Common myeloid progenitor, CD34-positive (primary cell): Measurements from ENCODE around the gene CARD9.
A peak's percentile ranks its signal among the peaks of the same experiment; 100 is the strongest.

Experiments used
- CTCF ChIA-PET: fragments of 350-600 bp; sonication (Branson Sonifier 250); formaldehyde crosslinking; loops from one replicate; lab custom pipeline; 2021; ENCODE audit warnings: antibody characterized with exemption; lab: Charles Lee
- POLR2A ChIA-PET: fragments of 350-600 bp; sonication (Branson Sonifier 250); formaldehyde crosslinking; loops from one replicate; lab custom pipeline; 2021; ENCODE audit warnings: antibody characterized with exemption; lab: Charles Lee
- DNase-seq, 3 donors: peaks; one replicate each; pipeline versions ENCODE4 v3.0.0 to v3.0.0-alpha.2; 2013
- H3K27ac ChIP-seq, 2 experiments: 1 replicate in 1 of 2; 2 replicates in 1 of 2; pipeline ENCODE4 v1.7.0; 2013; ENCODE audit warnings: inconsistent platforms in 2 of 2, low read length in 2 of 2, mild to moderate bottlenecking in 2 of 2, low read depth in 1 of 2, moderate library complexity in 1 of 2; ENCODE audit not compliant: severe bottlenecking in 2 of 2, insufficient read depth in 1 of 2, poor library complexity in 1 of 2
- H3K27me3 ChIP-seq, 5 experiments: replicated peaks in 2 of 5; 1 replicate in 3 of 5; 2 replicates in 2 of 5; pipeline versions ENCODE4 v1.6.1 to v1.7.0; 2013; ENCODE audit warnings: low read length in 4 of 5, mild to moderate bottlenecking in 2 of 5, moderate library complexity in 2 of 5, inconsistent platforms in 1 of 5; ENCODE audit not compliant: insufficient read depth in 5 of 5, control insufficient read depth in 4 of 5
- H3K36me3 ChIP-seq, 4 experiments: 1 replicate in 2 of 4; 2 replicates in 2 of 4; pipeline versions ENCODE4 v1.6.1 to v1.7.0; 2013; ENCODE audit warnings: low read length in 3 of 4, control low read depth in 1 of 4, mild to moderate bottlenecking in 1 of 4; ENCODE audit not compliant: control insufficient read depth in 4 of 4, insufficient read depth in 4 of 4
- H3K4me1 ChIP-seq, 4 experiments: 1 replicate in 3 of 4; 2 replicates in 1 of 4; pipeline versions ENCODE4 v1.6.1 to v1.7.1; 2013; ENCODE audit warnings: low read length in 3 of 4, mild to moderate bottlenecking in 3 of 4, control low read depth in 1 of 4, inconsistent platforms in 1 of 4, moderate library complexity in 1 of 4; ENCODE audit not compliant: control insufficient read depth in 4 of 4, insufficient read depth in 4 of 4; ENCODE audit errors: control extremely low read depth in 1 of 4
- H3K4me3 ChIP-seq, 7 experiments: 1 replicate in 4 of 7; 2 replicates in 3 of 7; pipeline versions ENCODE4 v1.5.1 to v1.7.0; 2013; ENCODE audit warnings: mild to moderate bottlenecking in 7 of 7, low read length in 6 of 7, moderate library complexity in 6 of 7, inconsistent platforms in 2 of 7, low read depth in 2 of 7, control low read depth in 1 of 7; ENCODE audit not compliant: insufficient read depth in 4 of 7, control insufficient read depth in 1 of 7; ENCODE audit errors: extremely low read depth in 1 of 7
- H3K9me3 ChIP-seq, 5 experiments: 1 replicate in 4 of 5; 2 replicates in 1 of 5; pipeline versions ENCODE4 v1.6.1 to v1.7.1; 2013; ENCODE audit warnings: low read length in 4 of 5, mild to moderate bottlenecking in 2 of 5, inconsistent platforms in 1 of 5, low read depth in 1 of 5, moderate library complexity in 1 of 5; ENCODE audit not compliant: control insufficient read depth in 4 of 5, insufficient read depth in 2 of 5; ENCODE audit errors: control extremely low read depth in 1 of 5
- WGBS: methylation state at CpG from one replicate; pipeline ENCODE4 v1.1.5; 2013; ENCODE audit not compliant: insufficient coverage; 5-methylcytosine and 5-hydroxymethylcytosine counted together

Gene CARD9

DNA sequence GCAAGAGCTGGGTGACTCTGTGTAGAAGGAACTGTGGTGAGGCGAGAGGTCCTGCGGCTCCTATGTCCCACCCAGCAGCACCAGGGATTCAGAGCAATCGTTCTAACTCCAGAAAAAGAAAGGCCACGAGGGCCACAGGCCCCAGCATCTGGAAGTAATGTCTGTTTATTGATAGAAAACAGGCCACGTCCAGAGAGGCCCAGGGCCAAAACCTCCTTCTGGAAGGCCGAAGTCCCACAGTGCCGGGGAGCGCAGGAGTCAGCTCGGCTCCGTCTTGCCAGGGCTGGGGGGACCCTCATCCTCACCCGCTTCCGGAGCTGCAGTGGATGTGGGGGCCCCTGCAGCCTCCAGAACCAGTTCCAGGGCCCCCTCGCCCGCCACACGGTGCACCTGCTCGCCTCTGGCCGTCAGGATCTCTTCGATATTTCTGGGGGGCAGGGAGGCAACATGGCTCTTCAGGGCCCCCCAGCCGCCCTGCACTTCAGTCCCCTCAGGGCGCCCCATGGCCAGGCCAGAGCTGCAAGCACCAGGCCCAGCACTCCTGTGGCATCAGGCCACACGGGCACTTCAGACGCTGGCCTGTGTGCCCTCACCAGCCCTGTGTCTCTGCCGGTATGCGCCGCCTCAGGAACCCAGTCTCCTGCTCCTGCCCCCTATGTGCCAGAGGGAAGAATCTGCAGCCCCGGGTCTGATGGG, 11.6 kb downstream of the CARD9 start:
- no peak for DNase-seq
- WGBS = 96% methylated on average over 21 of the region's 26 CpGs
- ChIA-PET CTCF (interaction anchor here (1.6 to 4.5 kb wide), 5 partner anchors 8 to 49 kb away, joined by 4 to 38 read pairs (median 6); no protein-coding TSS in a partner anchor), POLR2A (interaction anchor here (2.3 kb wide), 1 partner anchor 11 kb away, joined by 5 read pairs; no protein-coding TSS in a partner anchor)
- Histone ChIP-seq H3K4me3 (no peak overlapping the region), H3K36me3 (peaks cover 0 to 23% (median 11%) of the 10 kb centered on the region in 4 experiments), H3K4me1 (peaks cover 0 to 28% (median 19%) of the 10 kb centered on the region in 4 experiments), H3K9me3 (no peaks in the 10 kb centered on the region), H3K27ac (peak overlapping the region in 1 of 2 experiments; percentile 43), H3K27me3 (peaks cover 0 to 3% (median 0%) of the 10 kb centered on the region in 5 experiments)

DNA sequence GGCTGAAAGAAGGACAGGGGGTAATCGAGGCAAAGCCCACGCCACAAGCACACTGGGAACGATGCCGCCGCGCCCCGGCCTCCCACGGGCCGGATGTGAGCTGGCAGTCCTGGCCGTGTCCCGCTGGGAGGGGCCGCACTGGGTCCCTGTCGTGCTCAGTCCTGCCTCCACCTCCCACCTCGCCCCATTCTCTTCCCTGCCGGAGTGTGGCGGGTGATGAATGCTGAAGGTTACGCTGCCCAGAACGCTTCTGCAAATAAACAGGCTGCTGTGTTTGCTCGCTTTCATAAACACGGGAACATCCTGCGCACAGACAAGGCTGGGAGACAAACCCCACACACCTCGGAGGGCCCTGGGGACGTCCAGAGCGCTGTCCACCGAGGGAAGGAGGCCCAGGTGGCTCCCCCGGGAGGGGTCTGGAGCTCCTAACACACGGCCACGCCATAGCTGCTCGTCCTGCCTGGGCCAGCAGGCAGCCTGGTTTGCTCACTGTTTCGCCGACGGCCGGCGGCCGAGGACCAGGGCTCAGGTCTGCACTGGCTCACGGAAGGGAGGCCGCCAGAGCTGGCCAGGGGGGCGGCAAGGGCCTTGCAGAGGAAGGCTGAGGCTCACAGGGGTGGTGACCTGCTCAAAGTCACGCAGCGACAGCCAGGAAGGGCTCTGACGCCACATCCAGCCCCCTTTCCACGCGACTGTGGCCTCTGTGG, 12.3 kb downstream of the CARD9 start:
- Histone ChIP-seq H3K27me3 (peaks cover 0 to 3% (median 0%) of the 10 kb centered on the region in 5 experiments), H3K4me1 (peaks cover 0 to 26% (median 18%) of the 10 kb centered on the region in 4 experiments), H3K27ac (no peak overlapping the region), H3K36me3 (peaks cover under 1 to 28% (median 13%) of the 10 kb centered on the region in 4 experiments), H3K4me3 (no peak overlapping the region), H3K9me3 (no peaks in the 10 kb centered on the region)
- WGBS = 91% methylated on average over 29 of the region's 43 CpGs
- no peak for DNase-seq
- ChIA-PET POLR2A (no interaction called here), CTCF (interaction anchor here (3.7 kb wide), 1 partner anchor 49 kb away, joined by 38 read pairs; no protein-coding TSS in a partner anchor)

GRCh38 chr9:136359774-136360718, 13.4 kb downstream of the CARD9 start:
- peaks cover 0 to 15% (median 10%) of the 10 kb centered on the region in 4 experiments for H3K4me1 ChIP-seq
- CTCF ChIA-PET = interaction anchor here (1.3 kb wide), 1 partner anchor 42 kb away, joined by 3 read pairs; no protein-coding TSS in a partner anchor
- H3K27ac ChIP-seq = no peak overlapping the region
- H3K4me3 ChIP-seq = no peak overlapping the region
- POLR2A ChIA-PET = interaction anchor here (1.4 kb wide), 1 partner anchor 14 kb away, joined by 6 read pairs; no protein-coding TSS in a partner anchor
- WGBS = 90% methylated on average over 35 of the region's 38 CpGs
- no peak for DNase-seq
- peaks cover 4 to 29% (median 17%) of the 10 kb centered on the region in 4 experiments for H3K36me3 ChIP-seq
- no peaks in the 10 kb centered on the region for H3K9me3 ChIP-seq
- peaks cover 0 to 3% (median 0%) of the 10 kb centered on the region in 5 experiments for H3K27me3 ChIP-seq

- peaks cover 4 to 34% (median 17%) of the 10 kb centered on the region in 4 experiments for H3K36me3 ChIP-seq
- CTCF ChIA-PET = interaction anchor here (0.8 kb wide), 1 partner anchor 30 kb away, joined by 3 read pairs; no protein-coding TSS in a partner anchor
- 83% methylated on average over 2 of the region's 2 CpGs for WGBS
- no peaks in the 10 kb centered on the region for H3K9me3 ChIP-seq
- H3K4me3 ChIP-seq = no peak overlapping the region
- DNase-seq = no peak
- no peaks in the 10 kb centered on the region for H3K27me3 ChIP-seq
- POLR2A ChIA-PET = interaction anchor here (1.4 kb wide), 1 partner anchor 13 kb away, joined by 6 read pairs; no protein-coding TSS in a partner anchor
- peaks cover 0 to 6% (median 6%) of the 10 kb centered on the region in 4 experiments for H3K4me1 ChIP-seq
- no peak overlapping the region for H3K27ac ChIP-seq
Observed at GRCh38 chr9:136358888-136359287, 14.6 kb downstream of the CARD9 start.

DNA sequence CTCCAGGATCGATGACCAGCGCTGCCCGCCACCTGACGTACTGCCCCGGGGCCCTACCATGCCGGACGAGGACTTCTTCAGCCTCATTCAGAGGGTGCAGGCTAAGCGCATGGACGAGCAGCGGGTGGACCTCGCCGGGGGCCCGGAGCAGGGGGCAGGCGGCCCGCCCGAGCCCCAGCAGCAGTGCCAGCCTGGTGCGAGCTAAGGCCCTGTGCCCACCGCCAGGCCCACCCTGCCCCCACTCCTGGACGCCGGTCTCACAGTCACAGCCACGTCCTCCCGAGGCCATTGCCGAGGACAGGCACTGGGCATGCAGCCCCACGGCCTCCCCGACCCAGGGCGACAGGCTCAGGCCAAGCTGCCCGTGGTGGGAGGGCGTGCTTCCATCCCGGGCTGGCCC, 15.5 kb downstream of the CARD9 start:
- no peaks in the 10 kb centered on the region for H3K9me3 ChIP-seq
- no peak overlapping the region for H3K4me3 ChIP-seq
- 92% methylated on average over 24 of the region's 29 CpGs for WGBS
- CTCF ChIA-PET = interaction anchor here (0.8 kb wide), 1 partner anchor 31 kb away, joined by 3 read pairs; no protein-coding TSS in a partner anchor
- no peaks in the 10 kb centered on the region for H3K27me3 ChIP-seq
- peaks cover 4 to 34% (median 18%) of the 10 kb centered on the region in 4 experiments for H3K36me3 ChIP-seq
- DNase-seq = no peak
- POLR2A ChIA-PET = no interaction called here
- H3K4me1 ChIP-seq = peaks cover 0 to 5% (median 4%) of the 10 kb centered on the region in 4 experiments
- no peak overlapping the region for H3K27ac ChIP-seq

DNA sequence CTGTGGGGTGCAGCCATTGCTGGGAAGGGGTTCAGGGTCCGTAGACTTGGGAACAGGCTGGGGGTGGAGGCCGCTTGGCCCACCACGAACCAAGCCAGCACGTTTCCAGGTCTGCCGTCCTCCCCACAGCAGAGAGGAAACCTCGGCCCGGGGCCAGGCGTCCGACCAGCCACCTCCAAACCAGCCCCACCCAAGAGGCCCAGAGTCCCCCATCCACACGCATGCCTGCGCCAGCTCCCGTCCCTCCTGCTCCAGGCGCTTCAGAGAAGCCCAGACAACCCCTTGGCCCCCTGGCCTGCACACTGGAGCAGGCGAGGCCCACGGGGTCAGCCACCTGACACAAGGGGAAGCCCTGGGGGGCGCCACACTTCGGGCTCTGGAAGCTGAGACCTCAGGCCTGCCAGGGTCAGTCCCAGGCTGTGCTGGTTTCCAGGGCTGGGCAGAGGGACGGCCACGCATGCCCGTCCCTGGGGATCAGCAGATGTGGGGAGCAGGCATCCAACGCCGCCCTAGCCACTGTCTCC, 16.2 kb downstream of the CARD9 start:
- no peaks in the 10 kb centered on the region for H3K9me3 ChIP-seq
- POLR2A ChIA-PET = no interaction called here
- no peak overlapping the region for H3K4me3 ChIP-seq
- H3K4me1 ChIP-seq = no peaks in the 10 kb centered on the region
- DNase-seq = no peak
- 85% methylated on average over 11 of the region's 22 CpGs for WGBS
- H3K36me3 ChIP-seq = peaks cover 4 to 38% (median 18%) of the 10 kb centered on the region in 4 experiments
- H3K27ac ChIP-seq = no peak overlapping the region
- CTCF ChIA-PET = no interaction called here
- H3K27me3 ChIP-seq = no peaks in the 10 kb centered on the region
